ENCODE results near the gene BOLA3.

Gene BOLA3

GRCh38 chr2:74183878-74184277 is 36.2 kb upstream of the BOLA3 start:
- TF ChIP-seq ZFX (IDR thresholded peaks at IDR 0.05; ENCODE audit: borderline replicate concordance) (no peak), CTCF (IDR thresholded peaks at IDR 0.05) (no peak)
- H3K27ac ChIP-seq = no peak overlapping the region

GRCh38 chr2:74181739-74182138 is 34.0 kb upstream of the BOLA3 start:
- H3K27ac ChIP-seq = no peak overlapping the region

GRCh38 chr2:74179063-74179865 is 31.6 kb upstream of the BOLA3 start:
- TF ChIP-seq CTCF (IDR thresholded peaks at IDR 0.05) (peak; percentile 32), ZFX (IDR thresholded peaks at IDR 0.05; ENCODE audit: borderline replicate concordance) (no peak)
- peak overlapping the region; percentile 75 for H3K27ac ChIP-seq

More at GRCh38 chr2:74181739-74182138, 34.0 kb upstream of the BOLA3 start:
- TF ChIP-seq ZFX (IDR thresholded peaks at IDR 0.05; ENCODE audit: borderline replicate concordance) (no peak), CTCF (IDR thresholded peaks at IDR 0.05) (no peak)

- no peak for TF ChIP-seq ZFX (IDR thresholded peaks at IDR 0.05; ENCODE audit: borderline replicate concordance)
- no peak for TF ChIP-seq CTCF (IDR thresholded peaks at IDR 0.05)
- peak within 1 kb of the TSS; percentile 75 for H3K27ac ChIP-seq
Observed at GRCh38 chr2:74178211-74179062, 30.7 kb upstream of the BOLA3 start, which contains the start of gene MOB1A. TSS of gene MOB1A (minus strand) at chr2:74178879. CDS start at chr2:74178674, 205 bp downstream.

- peak overlapping the region; percentile 75 for H3K27ac ChIP-seq
- TF ChIP-seq ZFX (IDR thresholded peaks at IDR 0.05; ENCODE audit: borderline replicate concordance) (no peak), CTCF (IDR thresholded peaks at IDR 0.05) (no peak)
Observed at GRCh38 chr2:74177696-74178095, 30.0 kb upstream of the BOLA3 start.

- TF ChIP-seq ZFX (IDR thresholded peaks at IDR 0.05; ENCODE audit: borderline replicate concordance) (no peak), CTCF (IDR thresholded peaks at IDR 0.05) (no peak)
- H3K27ac ChIP-seq = no peak overlapping the region
Observed at GRCh38 chr2:74174909-74175308, 27.2 kb upstream of the BOLA3 start.

All from 22Rv1 (cell line).